ENCODE data around the gene KANSL1. TPM values are rescaled to one million over a fixed set of nuclear protein-coding genes. Genes with fewer than 3 reads are reported as not detected.

Gene KANSL1
- total RNA-seq, 3 donors from 2014 or later, result 59.5 to 142 (median 111) TPM

DNA sequence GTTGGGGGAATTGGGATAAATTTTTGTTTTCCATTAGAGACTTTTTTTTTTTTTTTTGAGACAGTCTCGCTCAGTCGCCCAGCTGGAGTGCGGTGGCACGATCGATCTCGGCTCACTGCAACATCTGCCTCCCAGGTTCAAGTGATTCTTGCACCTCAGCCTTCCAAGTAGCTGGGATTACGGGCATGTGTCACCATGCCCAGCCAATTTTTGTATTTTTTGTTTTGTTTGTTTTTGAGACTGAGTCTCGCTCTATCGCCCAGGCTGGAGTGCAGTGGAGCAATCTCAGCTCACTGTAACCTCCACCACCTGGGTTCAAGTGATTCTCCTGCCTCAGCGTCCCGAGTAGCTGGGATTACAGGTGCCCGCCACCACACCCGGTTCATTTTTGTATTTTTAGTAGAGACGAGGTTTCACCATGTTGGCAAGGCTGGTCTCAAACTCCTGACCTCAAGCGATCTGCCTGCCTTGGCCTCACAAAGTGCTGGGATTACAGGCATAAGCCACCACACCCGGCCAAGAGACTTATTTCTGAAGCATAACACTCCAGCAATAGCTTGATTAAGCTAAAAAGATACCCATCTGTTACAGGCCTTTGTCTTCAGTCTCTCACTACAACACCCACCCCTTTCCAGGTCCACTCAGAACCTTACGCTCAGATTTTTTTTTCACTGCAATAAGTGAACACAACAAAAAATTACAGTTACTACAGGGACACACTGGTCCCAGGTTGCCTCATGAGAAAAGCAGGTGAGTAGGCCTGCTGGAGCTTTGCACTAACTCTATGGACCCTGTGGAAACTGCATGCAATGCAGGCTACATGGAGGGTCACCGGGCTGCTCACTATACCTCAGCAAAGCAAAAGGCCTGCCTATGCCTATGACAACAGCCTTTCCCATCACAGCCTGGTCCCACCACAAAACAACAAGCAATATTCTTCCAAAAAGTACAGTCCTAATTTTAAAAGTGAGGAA lies 34.6 kb downstream of the KANSL1 start:
- peak overlapping the region; percentile 3 to 16 for H3K27ac ChIP-seq
- no peak for TF ChIP-seq POLR2A (IDR thresholded peaks at IDR 0.05)
- TF ChIP-seq POLR2AphosphoS5 (IDR thresholded peaks at IDR 0.05), result no peak
- TF ChIP-seq, protein P1, sequence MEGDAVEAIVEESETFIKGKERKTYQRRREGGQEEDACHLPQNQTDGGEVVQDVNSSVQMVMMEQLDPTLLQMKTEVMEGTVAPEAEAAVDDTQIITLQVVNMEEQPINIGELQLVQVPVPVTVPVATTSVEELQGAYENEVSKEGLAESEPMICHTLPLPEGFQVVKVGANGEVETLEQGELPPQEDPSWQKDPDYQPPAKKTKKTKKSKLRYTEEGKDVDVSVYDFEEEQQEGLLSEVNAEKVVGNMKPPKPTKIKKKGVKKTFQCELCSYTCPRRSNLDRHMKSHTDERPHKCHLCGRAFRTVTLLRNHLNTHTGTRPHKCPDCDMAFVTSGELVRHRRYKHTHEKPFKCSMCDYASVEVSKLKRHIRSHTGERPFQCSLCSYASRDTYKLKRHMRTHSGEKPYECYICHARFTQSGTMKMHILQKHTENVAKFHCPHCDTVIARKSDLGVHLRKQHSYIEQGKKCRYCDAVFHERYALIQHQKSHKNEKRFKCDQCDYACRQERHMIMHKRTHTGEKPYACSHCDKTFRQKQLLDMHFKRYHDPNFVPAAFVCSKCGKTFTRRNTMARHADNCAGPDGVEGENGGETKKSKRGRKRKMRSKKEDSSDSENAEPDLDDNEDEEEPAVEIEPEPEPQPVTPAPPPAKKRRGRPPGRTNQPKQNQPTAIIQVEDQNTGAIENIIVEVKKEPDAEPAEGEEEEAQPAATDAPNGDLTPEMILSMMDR (IDR thresholded peaks at IDR 0.05), result no peak
- no peaks in the 10 kb centered on the region for H3K9me3 ChIP-seq
- H3K4me3 ChIP-seq, result no peak overlapping the region
- no peaks in the 10 kb centered on the region for H3K36me3 ChIP-seq
- intact Hi-C loops (cut with DNase I; ENCODE audit: low total_unique reads), result no loop called here
- no peak for DNase-seq (ENCODE audit: low spot score in 2 of 2)
- peaks cover 4 to 6% of the 10 kb centered on the region in 2 donors for H3K4me1 ChIP-seq
- H3K27me3 ChIP-seq, result no peaks in the 10 kb centered on the region

DNA sequence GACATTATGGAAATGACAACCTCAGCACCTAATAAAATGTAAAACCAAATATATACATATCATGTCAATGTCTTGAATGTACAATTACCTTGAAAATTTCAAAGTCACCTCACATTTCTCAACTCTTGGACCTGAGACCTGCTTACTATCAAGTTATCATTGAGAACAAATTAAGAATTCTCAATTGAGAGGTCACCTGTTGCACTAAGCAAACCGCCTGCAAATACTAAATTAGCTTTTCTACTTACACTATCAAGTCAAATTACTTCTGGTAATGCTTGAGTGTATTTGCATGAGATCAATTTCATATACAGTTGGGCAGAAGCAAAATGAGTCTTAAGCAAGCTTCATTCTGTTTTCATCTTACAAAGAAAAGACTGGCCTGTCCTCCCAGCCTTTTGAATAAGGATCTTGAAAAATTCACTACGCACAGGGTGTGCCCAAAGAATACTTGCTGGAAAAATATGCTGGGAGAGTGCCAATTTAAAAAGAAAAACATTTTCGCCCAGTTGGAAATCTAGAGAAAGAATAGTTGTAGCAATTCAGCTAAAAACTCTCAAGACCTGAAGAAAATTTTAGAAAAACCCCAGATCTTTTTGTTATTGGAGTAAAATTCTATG lies 35.7 kb downstream of the KANSL1 start:
- no peaks in the 10 kb centered on the region for H3K9me3 ChIP-seq

DNA sequence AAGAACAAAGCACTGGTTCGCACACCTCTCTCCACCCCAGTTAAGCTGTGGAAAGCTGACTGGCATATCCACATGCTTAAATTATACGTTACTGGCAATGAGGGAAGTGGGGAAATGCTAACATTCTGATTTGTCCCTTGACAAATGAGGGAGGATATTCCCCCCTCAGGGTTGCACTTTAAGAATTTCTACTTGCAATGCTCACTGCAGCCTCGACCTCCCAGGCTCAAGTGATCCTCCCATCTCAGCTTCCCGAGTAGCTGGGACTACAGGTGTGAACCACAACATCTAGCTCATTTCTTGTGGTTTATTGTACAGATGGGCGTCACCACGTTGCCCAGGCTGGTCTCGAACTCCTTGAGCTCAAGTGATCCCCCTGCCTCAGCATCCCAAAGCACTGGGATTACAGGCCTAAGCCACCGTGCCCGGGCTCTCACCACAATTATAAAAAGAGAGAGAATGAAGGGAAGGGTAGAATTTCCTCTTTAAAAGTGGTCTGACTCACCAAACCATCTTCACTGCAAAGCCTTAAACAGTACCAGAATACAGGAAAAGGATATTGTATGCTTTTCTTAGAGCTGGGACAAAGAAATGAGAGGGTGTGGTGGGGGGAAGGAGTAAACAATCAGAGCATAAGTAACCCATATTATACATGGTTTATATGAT lies 38.9 kb downstream of the KANSL1 start:
- no peak for TF ChIP-seq POLR2A (IDR thresholded peaks at IDR 0.05)
- intact Hi-C loops (cut with DNase I; ENCODE audit: low total_unique reads), result no loop called here
- DNase-seq (ENCODE audit: low spot score in 2 of 2), result no peak
- no peaks in the 10 kb centered on the region for H3K36me3 ChIP-seq
- H3K27me3 ChIP-seq, result no peaks in the 10 kb centered on the region
- H3K27ac ChIP-seq, result peak overlapping the region; percentile 3 to 33
- H3K9me3 ChIP-seq, result no peaks in the 10 kb centered on the region
- H3K4me3 ChIP-seq, result peak overlapping the region in 1 of 3 donors; percentile 2
- peaks cover 4 to 13% of the 10 kb centered on the region in 2 donors for H3K4me1 ChIP-seq

More for the DNA sequence above, 35.7 kb downstream of the KANSL1 start:
- H3K27ac ChIP-seq, result peak overlapping the region in 1 of 2 donors; percentile 3
- no peak overlapping the region for H3K4me3 ChIP-seq
- TF ChIP-seq POLR2A (IDR thresholded peaks at IDR 0.05), result no peak
- H3K36me3 ChIP-seq, result no peaks in the 10 kb centered on the region
- H3K4me1 ChIP-seq, result peaks cover 4 to 13% of the 10 kb centered on the region in 2 donors
- no peaks in the 10 kb centered on the region for H3K27me3 ChIP-seq
- intact Hi-C loops (cut with DNase I; ENCODE audit: low total_unique reads), result no loop called here
- no peak for DNase-seq (ENCODE audit: low spot score in 2 of 2)

DNA sequence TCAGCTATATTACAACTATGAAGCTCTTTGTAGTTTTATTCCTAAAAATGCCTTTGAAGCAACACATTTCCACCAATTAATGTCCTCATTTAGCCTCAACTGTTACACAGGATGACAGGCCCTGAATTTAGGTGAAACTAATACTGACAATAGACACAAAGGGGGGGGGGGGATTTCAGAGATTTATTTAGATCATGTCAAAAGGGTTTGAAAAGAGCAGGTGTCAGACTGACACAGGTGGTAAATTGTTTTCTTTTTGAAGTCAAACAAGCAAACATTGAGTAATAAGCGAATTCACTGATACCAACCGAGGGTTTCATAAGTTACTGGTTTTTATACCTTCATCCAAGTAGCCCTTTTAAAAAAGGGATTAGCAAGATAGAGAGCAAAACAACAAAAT lies 40.8 kb downstream of the KANSL1 start:
- Histone ChIP-seq H3K27ac (peak overlapping the region in 1 of 2 donors; percentile 22), H3K36me3 (no peaks in the 10 kb centered on the region), H3K9me3 (no peaks in the 10 kb centered on the region), H3K4me3 (no peak overlapping the region), H3K27me3 (no peaks in the 10 kb centered on the region), H3K4me1 (peaks cover 0 to 13% of the 10 kb centered on the region in 2 donors)
- intact Hi-C loops (cut with DNase I; ENCODE audit: low total_unique reads), result no loop called here
- no peak for DNase-seq (ENCODE audit: low spot score in 2 of 2)
- TF ChIP-seq, protein P1 (IDR thresholded peaks at IDR 0.05), result no peak
- TF ChIP-seq POLR2AphosphoS5 (IDR thresholded peaks at IDR 0.05), result no peak
- no peak for TF ChIP-seq POLR2A (IDR thresholded peaks at IDR 0.05)

DNA sequence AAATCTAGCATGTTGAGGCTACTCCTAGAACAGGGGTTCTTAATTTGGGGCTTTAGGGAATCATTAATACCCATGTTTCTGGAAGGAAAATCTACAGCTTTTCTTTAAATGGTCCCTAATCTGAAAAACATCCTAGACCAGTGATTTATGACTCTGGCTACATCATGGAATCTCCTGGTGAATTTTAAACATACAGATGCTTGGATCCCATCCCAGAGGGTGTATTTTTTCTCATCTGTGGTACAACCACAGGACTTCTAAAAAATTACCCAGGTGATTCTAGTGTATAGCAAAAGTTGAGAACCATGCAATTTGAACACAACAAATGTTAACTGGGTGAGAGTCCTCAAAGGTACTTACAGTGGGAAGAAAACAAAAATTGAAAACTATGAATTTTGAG lies 41.5 kb downstream of the KANSL1 start:
- intact Hi-C loops (cut with DNase I; ENCODE audit: low total_unique reads), result no loop called here
- Histone ChIP-seq H3K9me3 (no peaks in the 10 kb centered on the region), H3K4me3 (no peak overlapping the region), H3K27me3 (no peaks in the 10 kb centered on the region), H3K36me3 (no peaks in the 10 kb centered on the region), H3K4me1 (peaks cover 0 to 13% of the 10 kb centered on the region in 2 donors), H3K27ac (no peak overlapping the region)
- no peak for DNase-seq (ENCODE audit: low spot score in 2 of 2)
- TF ChIP-seq POLR2A (IDR thresholded peaks at IDR 0.05) (no peak), POLR2AphosphoS5 (IDR thresholded peaks at IDR 0.05) (no peak)
- TF ChIP-seq, protein P1 (IDR thresholded peaks at IDR 0.05), result no peak
